ENCODE data around the gene DNALI1. TPM values are rescaled to one million over a fixed set of nuclear protein-coding genes. Genes with fewer than 3 reads are reported as not detected.

Gene DNALI1
- total RNA-seq, 1 donor from 2014 or later = 12.2 TPM

DNA sequence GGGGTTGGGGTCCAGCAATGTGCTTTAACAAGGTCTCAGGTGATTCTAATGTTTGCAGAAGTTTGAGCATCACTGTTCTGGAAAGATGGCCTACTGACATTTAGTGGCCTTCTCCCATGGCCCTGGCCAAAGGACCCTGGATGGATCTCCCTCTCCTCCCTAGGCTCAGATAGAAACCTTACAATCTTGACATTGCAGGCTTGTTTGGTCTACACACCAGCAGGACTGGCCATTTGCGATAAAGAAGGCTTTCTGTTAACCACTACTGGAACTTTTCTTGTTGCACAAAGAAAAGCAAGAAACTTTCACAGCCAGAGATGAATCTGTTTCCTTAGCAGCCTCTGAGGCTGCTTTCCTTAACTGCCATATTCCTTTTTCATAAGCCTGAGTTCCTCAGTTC lies 6.2 kb downstream of the DNALI1 start:
- Mint-ChIP-seq H3K9me3 (ENCODE audit: unreplicated experiment) (peaks cover 8% of the 10 kb centered on the region), H3K4me1 (ENCODE audit: low read depth, unreplicated experiment) (peaks cover 6% of the 10 kb centered on the region), H3K27ac (ENCODE audit: unreplicated experiment) (no peak overlapping the region), H3K4me3 (ENCODE audit: unreplicated experiment) (no peak overlapping the region), H3K36me3 (ENCODE audit: unreplicated experiment) (no peaks in the 10 kb centered on the region), H3K27me3 (ENCODE audit: unreplicated experiment) (peaks cover 2% of the 10 kb centered on the region)
- no peak for DNase-seq
- TF ChIP-seq, protein P1, sequence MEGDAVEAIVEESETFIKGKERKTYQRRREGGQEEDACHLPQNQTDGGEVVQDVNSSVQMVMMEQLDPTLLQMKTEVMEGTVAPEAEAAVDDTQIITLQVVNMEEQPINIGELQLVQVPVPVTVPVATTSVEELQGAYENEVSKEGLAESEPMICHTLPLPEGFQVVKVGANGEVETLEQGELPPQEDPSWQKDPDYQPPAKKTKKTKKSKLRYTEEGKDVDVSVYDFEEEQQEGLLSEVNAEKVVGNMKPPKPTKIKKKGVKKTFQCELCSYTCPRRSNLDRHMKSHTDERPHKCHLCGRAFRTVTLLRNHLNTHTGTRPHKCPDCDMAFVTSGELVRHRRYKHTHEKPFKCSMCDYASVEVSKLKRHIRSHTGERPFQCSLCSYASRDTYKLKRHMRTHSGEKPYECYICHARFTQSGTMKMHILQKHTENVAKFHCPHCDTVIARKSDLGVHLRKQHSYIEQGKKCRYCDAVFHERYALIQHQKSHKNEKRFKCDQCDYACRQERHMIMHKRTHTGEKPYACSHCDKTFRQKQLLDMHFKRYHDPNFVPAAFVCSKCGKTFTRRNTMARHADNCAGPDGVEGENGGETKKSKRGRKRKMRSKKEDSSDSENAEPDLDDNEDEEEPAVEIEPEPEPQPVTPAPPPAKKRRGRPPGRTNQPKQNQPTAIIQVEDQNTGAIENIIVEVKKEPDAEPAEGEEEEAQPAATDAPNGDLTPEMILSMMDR (IDR thresholded peaks at IDR 0.05; ENCODE audit: partially characterized antibody, unreplicated experiment) = no peak

DNA sequence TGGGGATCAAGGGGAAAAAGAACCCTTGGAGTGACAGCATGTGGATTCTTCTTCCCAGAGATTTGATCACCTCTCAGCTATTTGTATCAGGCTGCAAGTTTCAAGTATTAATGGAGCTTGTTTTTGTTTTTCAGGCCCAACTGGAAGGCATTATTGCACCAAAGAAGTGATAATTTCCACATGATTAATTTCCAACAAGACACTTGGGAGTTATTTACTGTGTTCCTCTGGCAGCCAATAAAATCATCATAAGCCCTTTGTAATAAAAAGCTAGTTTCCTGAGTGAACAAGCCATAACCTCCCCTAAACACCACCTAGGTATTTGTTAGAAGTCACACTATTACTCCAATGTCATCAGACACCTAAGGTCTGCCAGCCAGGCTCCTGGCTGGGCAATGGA lies 8.2 kb downstream of the DNALI1 start:
- H3K27me3 Mint-ChIP-seq (ENCODE audit: unreplicated experiment) = peaks cover 3% of the 10 kb centered on the region
- no peak overlapping the region for H3K4me3 Mint-ChIP-seq (ENCODE audit: unreplicated experiment)
- TF ChIP-seq, protein P1 (IDR thresholded peaks at IDR 0.05; ENCODE audit: partially characterized antibody, unreplicated experiment) = no peak
- H3K36me3 Mint-ChIP-seq (ENCODE audit: unreplicated experiment) = no peaks in the 10 kb centered on the region
- H3K9me3 Mint-ChIP-seq (ENCODE audit: unreplicated experiment) = peaks cover 5% of the 10 kb centered on the region
- no peak overlapping the region for H3K27ac Mint-ChIP-seq (ENCODE audit: unreplicated experiment)
- H3K4me1 Mint-ChIP-seq (ENCODE audit: low read depth, unreplicated experiment) = no peaks in the 10 kb centered on the region
- no peak for DNase-seq

DNA sequence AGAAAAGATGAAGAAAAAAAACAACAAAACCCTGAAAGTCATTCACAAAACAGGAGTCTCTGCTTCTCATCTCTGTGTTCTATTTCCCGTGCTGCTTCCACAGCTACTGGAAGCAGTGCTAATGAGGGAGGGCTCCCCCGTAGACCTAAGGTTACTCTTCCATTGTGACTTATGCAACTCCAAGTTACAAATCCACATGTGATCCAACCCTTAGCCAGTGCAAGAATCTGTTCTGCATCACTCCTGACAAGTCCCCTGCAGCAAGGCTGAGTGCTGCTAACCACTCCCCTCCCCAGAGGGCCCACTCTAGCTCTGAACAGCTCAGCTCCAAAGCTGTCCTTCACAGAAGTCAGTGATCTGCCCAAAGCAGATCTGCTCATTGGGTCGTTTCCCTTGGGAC lies 10.3 kb downstream of the DNALI1 start:
- H3K27ac Mint-ChIP-seq (ENCODE audit: unreplicated experiment) = no peak overlapping the region
- TF ChIP-seq, protein P1 (IDR thresholded peaks at IDR 0.05; ENCODE audit: partially characterized antibody, unreplicated experiment) = no peak
- no peak overlapping the region for H3K4me3 Mint-ChIP-seq (ENCODE audit: unreplicated experiment)
- H3K4me1 Mint-ChIP-seq (ENCODE audit: low read depth, unreplicated experiment) = no peaks in the 10 kb centered on the region
- H3K27me3 Mint-ChIP-seq (ENCODE audit: unreplicated experiment) = peaks cover 3% of the 10 kb centered on the region
- no peak for DNase-seq
- H3K9me3 Mint-ChIP-seq (ENCODE audit: unreplicated experiment) = no peaks in the 10 kb centered on the region
- H3K36me3 Mint-ChIP-seq (ENCODE audit: unreplicated experiment) = no peaks in the 10 kb centered on the region

DNA sequence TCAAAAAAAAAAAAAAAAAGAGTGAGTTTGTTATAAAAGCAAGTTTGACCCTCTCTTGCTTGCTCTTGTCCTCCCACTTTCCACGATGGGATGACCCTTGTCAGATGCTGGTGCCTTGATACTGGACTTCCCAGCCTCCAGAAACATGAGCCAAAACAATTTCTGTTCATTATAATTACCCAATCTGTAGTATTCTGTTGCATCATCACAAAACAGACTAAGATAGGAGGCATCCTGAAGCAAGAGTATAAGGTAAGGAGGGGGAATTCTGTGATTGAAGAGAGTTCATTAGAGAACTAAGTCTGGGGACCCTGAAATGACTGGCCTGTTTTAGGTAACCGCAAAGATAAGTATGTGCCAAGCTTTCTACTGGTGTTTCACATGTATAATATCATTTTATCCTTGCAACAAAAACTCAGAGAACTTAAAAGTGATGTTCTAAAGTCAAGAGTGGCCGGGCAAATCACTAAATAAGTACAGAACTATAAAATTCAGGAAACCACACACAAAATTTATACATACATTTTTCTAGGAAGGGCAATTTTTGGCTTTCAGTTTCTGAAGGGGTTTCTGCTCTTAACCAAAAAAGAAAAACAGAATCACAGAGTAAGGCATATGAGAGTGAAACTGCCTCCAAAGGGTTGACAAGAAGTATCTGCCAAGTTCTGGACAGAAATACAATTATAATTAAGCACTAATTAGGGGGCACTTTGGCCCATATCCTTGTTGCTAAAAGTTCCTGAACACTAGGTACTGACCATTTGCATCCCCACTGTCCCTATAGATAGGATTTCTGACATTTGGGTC lies 14.0 kb downstream of the DNALI1 start:
- Mint-ChIP-seq H3K27ac (ENCODE audit: unreplicated experiment) (no peak overlapping the region), H3K9me3 (ENCODE audit: unreplicated experiment) (no peaks in the 10 kb centered on the region), H3K4me3 (ENCODE audit: unreplicated experiment) (no peak overlapping the region), H3K27me3 (ENCODE audit: unreplicated experiment) (peaks cover 3% of the 10 kb centered on the region), H3K4me1 (ENCODE audit: low read depth, unreplicated experiment) (no peaks in the 10 kb centered on the region), H3K36me3 (ENCODE audit: unreplicated experiment) (no peaks in the 10 kb centered on the region)
- DNase-seq = no peak
- TF ChIP-seq, protein P1 (IDR thresholded peaks at IDR 0.05; ENCODE audit: partially characterized antibody, unreplicated experiment) = no peak

DNA sequence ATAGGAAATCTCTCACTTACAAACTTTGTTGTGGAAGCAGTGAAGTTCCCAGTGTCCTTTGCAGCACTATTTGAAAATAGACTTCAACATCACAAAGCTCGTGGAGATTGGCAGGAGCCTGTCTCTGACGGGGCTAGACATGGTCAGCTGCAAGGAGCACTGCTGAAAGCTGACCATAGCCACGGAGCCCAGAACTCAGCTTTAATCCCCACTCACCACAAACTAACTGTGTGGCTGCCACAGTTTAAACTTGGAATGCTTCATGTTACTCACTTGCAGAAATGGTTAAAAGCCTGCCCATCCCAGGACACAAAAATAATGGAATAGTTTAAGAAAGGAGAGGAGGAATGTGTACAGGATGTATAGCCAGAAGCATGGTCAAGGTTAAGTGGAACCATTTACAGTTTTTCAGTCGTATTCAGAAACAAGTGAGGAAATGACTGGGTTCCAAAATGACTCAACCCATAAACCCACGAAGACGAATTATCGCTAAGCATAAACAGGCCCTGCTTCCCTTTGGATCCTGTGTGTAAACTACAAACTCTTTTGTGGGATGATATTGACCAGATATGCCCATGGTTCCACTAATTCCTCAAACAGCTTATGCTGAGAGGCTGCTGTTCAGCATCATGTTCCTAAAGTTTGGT lies 18.2 kb downstream of the DNALI1 start:
- no peaks in the 10 kb centered on the region for H3K4me1 Mint-ChIP-seq (ENCODE audit: low read depth, unreplicated experiment)
- no peaks in the 10 kb centered on the region for H3K36me3 Mint-ChIP-seq (ENCODE audit: unreplicated experiment)
- H3K27ac Mint-ChIP-seq (ENCODE audit: unreplicated experiment) = no peak overlapping the region
- H3K27me3 Mint-ChIP-seq (ENCODE audit: unreplicated experiment) = no peaks in the 10 kb centered on the region
- H3K4me3 Mint-ChIP-seq (ENCODE audit: unreplicated experiment) = no peak overlapping the region
- no peaks in the 10 kb centered on the region for H3K9me3 Mint-ChIP-seq (ENCODE audit: unreplicated experiment)
- no peak for DNase-seq
- TF ChIP-seq, protein P1 (IDR thresholded peaks at IDR 0.05; ENCODE audit: partially characterized antibody, unreplicated experiment) = no peak

Data from glutamatergic neuron (in vitro differentiated cells).